Measurements from ENCODE around the gene CDC25B.

The CDC25B gene

GRCh38 chr20:3775457-3776108 lies 20.5 kb upstream of the CDC25B start:
- peaks cover 57% of the 10 kb centered on the region for H3K27me3 ChIP-seq (ENCODE audit: control insufficient read depth, insufficient read depth, low read length, poor library complexity, severe bottlenecking)
- WGBS, 2 experiments = 86 to 94% methylated on average over 4 of the region's 4 CpGs
- no peak overlapping the region for H3K4me3 ChIP-seq (ENCODE audit: insufficient read depth, low read depth, low read length)
- no peaks in the 10 kb centered on the region for H3K36me3 ChIP-seq (ENCODE audit: control insufficient read depth, insufficient read depth, low read length)
- no peaks in the 10 kb centered on the region for H3K9me3 ChIP-seq (ENCODE audit: control insufficient read depth, low read length)
- no peaks in the 10 kb centered on the region for H3K4me1 ChIP-seq (ENCODE audit: control insufficient read depth, insufficient read depth, low read length)
- no peak overlapping the region for H3K27ac ChIP-seq (ENCODE audit: insufficient read depth, low read depth, low read length, poor library complexity, severe bottlenecking)

- H3K27me3 ChIP-seq (ENCODE audit: control insufficient read depth, insufficient read depth, low read length, poor library complexity, severe bottlenecking) = peaks cover 57% of the 10 kb centered on the region
Observed at GRCh38 chr20:3777381-3777715, 18.8 kb upstream of the CDC25B start.

GRCh38 chr20:3777716-3778629 lies 18.1 kb upstream of the CDC25B start:
- H3K4me3 ChIP-seq (ENCODE audit: insufficient read depth, low read depth, low read length) = peak overlapping the region; percentile 32
- no peak overlapping the region for H3K27ac ChIP-seq (ENCODE audit: insufficient read depth, low read depth, low read length, poor library complexity, severe bottlenecking)
- no peaks in the 10 kb centered on the region for H3K36me3 ChIP-seq (ENCODE audit: control insufficient read depth, insufficient read depth, low read length)
- 2% methylated on average over 70 of the region's 70 CpGs for WGBS, 2 experiments
- H3K9me3 ChIP-seq (ENCODE audit: control insufficient read depth, low read length) = no peaks in the 10 kb centered on the region
- no peaks in the 10 kb centered on the region for H3K4me1 ChIP-seq (ENCODE audit: control insufficient read depth, insufficient read depth, low read length)
- peaks cover 57% of the 10 kb centered on the region for H3K27me3 ChIP-seq (ENCODE audit: control insufficient read depth, insufficient read depth, low read length, poor library complexity, severe bottlenecking)

More at GRCh38 chr20:3777381-3777715, 18.8 kb upstream of the CDC25B start:
- H3K4me3 ChIP-seq (ENCODE audit: insufficient read depth, low read depth, low read length) = peak overlapping the region; percentile 32
- H3K36me3 ChIP-seq (ENCODE audit: control insufficient read depth, insufficient read depth, low read length) = no peaks in the 10 kb centered on the region
- no peaks in the 10 kb centered on the region for H3K4me1 ChIP-seq (ENCODE audit: control insufficient read depth, insufficient read depth, low read length)
- no peaks in the 10 kb centered on the region for H3K9me3 ChIP-seq (ENCODE audit: control insufficient read depth, low read length)
- 15 to 16% methylated on average over 16 of the region's 16 CpGs for WGBS, 2 experiments
- H3K27ac ChIP-seq (ENCODE audit: insufficient read depth, low read depth, low read length, poor library complexity, severe bottlenecking) = no peak overlapping the region

GRCh38 chr20:3778976-3779375 lies 17.1 kb upstream of the CDC25B start:
- H3K4me1 ChIP-seq (ENCODE audit: control insufficient read depth, insufficient read depth, low read length) = no peaks in the 10 kb centered on the region
- no peaks in the 10 kb centered on the region for H3K36me3 ChIP-seq (ENCODE audit: control insufficient read depth, insufficient read depth, low read length)
- H3K27ac ChIP-seq (ENCODE audit: insufficient read depth, low read depth, low read length, poor library complexity, severe bottlenecking) = no peak overlapping the region
- 83 to 84% methylated on average over 18 of the region's 18 CpGs for WGBS, 2 experiments
- peaks cover 57% of the 10 kb centered on the region for H3K27me3 ChIP-seq (ENCODE audit: control insufficient read depth, insufficient read depth, low read length, poor library complexity, severe bottlenecking)
- H3K9me3 ChIP-seq (ENCODE audit: control insufficient read depth, low read length) = no peaks in the 10 kb centered on the region
- no peak overlapping the region for H3K4me3 ChIP-seq (ENCODE audit: insufficient read depth, low read depth, low read length)

- Histone ChIP-seq H3K9me3 (ENCODE audit: control insufficient read depth, low read length) (no peaks in the 10 kb centered on the region), H3K36me3 (ENCODE audit: control insufficient read depth, insufficient read depth, low read length) (no peaks in the 10 kb centered on the region), H3K27ac (ENCODE audit: insufficient read depth, low read depth, low read length, poor library complexity, severe bottlenecking) (no peak within 1 kb of the TSS), H3K4me3 (ENCODE audit: insufficient read depth, low read depth, low read length) (peak within 1 kb of the TSS; percentile 18), H3K4me1 (ENCODE audit: control insufficient read depth, insufficient read depth, low read length) (peaks cover 8% of the 10 kb centered on the region), H3K27me3 (ENCODE audit: control insufficient read depth, insufficient read depth, low read length, poor library complexity, severe bottlenecking) (peaks cover 46% of the 10 kb centered on the region)
- 18% methylated on average over 28 of the region's 28 CpGs for WGBS, 2 experiments
Observed at GRCh38 chr20:3781153-3781910, 14.8 kb upstream of the CDC25B start, which contains the start of gene SPEF1. Gene SPEF1, minus strand, starts transcription at chr20:3781448. Its CDS starts 161 bp downstream, at chr20:3781287.

- 90 to 92% methylated on average over 6 of the region's 6 CpGs for WGBS, 2 experiments
- H3K27ac ChIP-seq (ENCODE audit: insufficient read depth, low read depth, low read length, poor library complexity, severe bottlenecking) = no peak overlapping the region
- peaks cover 41% of the 10 kb centered on the region for H3K27me3 ChIP-seq (ENCODE audit: control insufficient read depth, insufficient read depth, low read length, poor library complexity, severe bottlenecking)
Observed at GRCh38 chr20:3782597-3782996, 13.5 kb upstream of the CDC25B start.

GRCh38 chr20:3783068-3783489 lies 13.0 kb upstream of the CDC25B start:
- H3K4me1 ChIP-seq (ENCODE audit: control insufficient read depth, insufficient read depth, low read length) = peaks cover 8% of the 10 kb centered on the region
- H3K9me3 ChIP-seq (ENCODE audit: control insufficient read depth, low read length) = no peaks in the 10 kb centered on the region
- 90% methylated on average over 2 of the region's 2 CpGs for WGBS, 2 experiments
- H3K27ac ChIP-seq (ENCODE audit: insufficient read depth, low read depth, low read length, poor library complexity, severe bottlenecking) = no peak overlapping the region
- no peak overlapping the region for H3K4me3 ChIP-seq (ENCODE audit: insufficient read depth, low read depth, low read length)
- peaks cover 41% of the 10 kb centered on the region for H3K27me3 ChIP-seq (ENCODE audit: control insufficient read depth, insufficient read depth, low read length, poor library complexity, severe bottlenecking)
- H3K36me3 ChIP-seq (ENCODE audit: control insufficient read depth, insufficient read depth, low read length) = no peaks in the 10 kb centered on the region

More at GRCh38 chr20:3782597-3782996, 13.5 kb upstream of the CDC25B start:
- Histone ChIP-seq H3K4me1 (ENCODE audit: control insufficient read depth, insufficient read depth, low read length) (peaks cover 8% of the 10 kb centered on the region), H3K4me3 (ENCODE audit: insufficient read depth, low read depth, low read length) (no peak overlapping the region), H3K36me3 (ENCODE audit: control insufficient read depth, insufficient read depth, low read length) (no peaks in the 10 kb centered on the region), H3K9me3 (ENCODE audit: control insufficient read depth, low read length) (no peaks in the 10 kb centered on the region)

- Histone ChIP-seq H3K4me1 (ENCODE audit: control insufficient read depth, insufficient read depth, low read length) (peaks cover 8% of the 10 kb centered on the region), H3K9me3 (ENCODE audit: control insufficient read depth, low read length) (no peaks in the 10 kb centered on the region), H3K36me3 (ENCODE audit: control insufficient read depth, insufficient read depth, low read length) (no peaks in the 10 kb centered on the region), H3K27ac (ENCODE audit: insufficient read depth, low read depth, low read length, poor library complexity, severe bottlenecking) (no peak overlapping the region), H3K4me3 (ENCODE audit: insufficient read depth, low read depth, low read length) (no peak overlapping the region), H3K27me3 (ENCODE audit: control insufficient read depth, insufficient read depth, low read length, poor library complexity, severe bottlenecking) (peaks cover 41% of the 10 kb centered on the region)
- 91% methylated on average over 10 of the region's 10 CpGs for WGBS, 2 experiments
Observed at GRCh38 chr20:3783511-3784195, 12.5 kb upstream of the CDC25B start.

- WGBS, 2 experiments = 95 to 96% methylated on average over 17 of the region's 17 CpGs
- no peaks in the 10 kb centered on the region for H3K9me3 ChIP-seq (ENCODE audit: control insufficient read depth, low read length)
- H3K4me3 ChIP-seq (ENCODE audit: insufficient read depth, low read depth, low read length) = no peak overlapping the region
Observed at GRCh38 chr20:3784216-3784853, 11.8 kb upstream of the CDC25B start.

More at GRCh38 chr20:3784216-3784853, 11.8 kb upstream of the CDC25B start:
- Histone ChIP-seq H3K36me3 (ENCODE audit: control insufficient read depth, insufficient read depth, low read length) (no peaks in the 10 kb centered on the region), H3K4me1 (ENCODE audit: control insufficient read depth, insufficient read depth, low read length) (peaks cover 8% of the 10 kb centered on the region), H3K27me3 (ENCODE audit: control insufficient read depth, insufficient read depth, low read length, poor library complexity, severe bottlenecking) (peaks cover 39% of the 10 kb centered on the region), H3K27ac (ENCODE audit: insufficient read depth, low read depth, low read length, poor library complexity, severe bottlenecking) (no peak overlapping the region)
